ENCODE measurements around the gene DLG1.

DNA sequence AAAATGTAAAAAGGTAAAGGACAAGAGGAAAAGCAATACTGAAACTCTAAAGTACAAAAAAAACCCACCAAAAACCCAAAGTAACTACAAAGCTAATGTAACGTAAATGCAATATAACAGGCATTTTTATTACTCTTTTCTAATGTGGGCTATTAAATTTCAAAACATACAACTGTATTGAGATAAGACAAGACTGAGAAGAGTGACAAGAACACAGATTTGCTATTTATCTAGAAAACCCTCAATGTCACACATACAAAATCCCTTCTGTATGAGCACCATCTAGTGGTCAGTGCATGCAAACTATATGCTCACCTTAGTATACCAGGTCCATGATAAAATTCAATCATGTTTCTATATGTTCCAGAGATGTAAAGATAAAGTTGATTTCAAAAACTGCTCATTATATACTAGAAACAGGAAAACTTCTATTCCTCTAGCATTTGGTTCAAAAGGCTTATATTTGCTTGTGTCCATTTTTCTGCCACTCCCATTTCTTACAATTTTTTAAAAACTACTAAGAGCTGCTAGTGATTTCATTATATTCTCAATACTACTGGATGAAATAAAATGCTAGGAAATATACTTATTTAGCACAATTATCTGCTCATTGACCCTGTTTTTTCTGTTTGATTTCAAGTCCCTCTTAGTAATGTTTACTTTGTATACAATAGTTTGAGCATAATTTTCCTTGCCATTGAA, 111.4 kb downstream of the DLG1 start:
- TF ChIP-seq POLR2A (IDR thresholded peaks at IDR 0.05) (no peak), CTCF (IDR thresholded peaks at IDR 0.05) (peak in 2 of 3 experiments; percentile 53 to 74), POLR2AphosphoS5 (IDR thresholded peaks at IDR 0.05; ENCODE audit: insufficient read depth in 1 of 2, low read depth in 1 of 2) (peak in 1 of 2 donors; percentile 11)
